Esophagus squamous epithelium (tissue), 5 donors: Measurements from ENCODE around the gene AGTR1. TPM values are rescaled to one million over a fixed set of nuclear protein-coding genes. Genes with fewer than 3 reads are reported as not detected.

Experiments
- DNase-seq: peaks from one replicate; lab custom pipeline; 2025; lab: John Stamatoyannopoulos, UW
- H3K27ac ChIP-seq, 4 donors: fragments of 200-600 bp; sonication (generic); one replicate each; pipeline ENCODE4 v1.5.1; 2016 to 2019; ENCODE audit warnings: mild to moderate bottlenecking in 1 of 4
- H3K27me3 ChIP-seq, 4 donors: fragments of 200-600 bp; sonication (generic); 1 replicate in 3 of 4; 2 replicates in 1 of 4; pipeline versions ENCODE4 v1.5.1 to v1.6.0; 2017 to 2021; ENCODE audit warnings: antibody characterized with exemption in 1 of 4
- H3K36me3 ChIP-seq, 3 donors: fragments of 200-600 bp; sonication (generic); one replicate each; pipeline ENCODE4 v1.5.1; 2016 to 2019
- H3K4me1 ChIP-seq, 3 donors: fragments of 200-600 bp; sonication (generic); one replicate each; pipeline ENCODE4 v1.5.1; 2017 to 2019
- H3K4me3 ChIP-seq, 4 donors: fragments of 200-600 bp; sonication (generic); 1 replicate in 3 of 4; 2 replicates in 1 of 4; pipeline ENCODE4 v1.5.1; 2016 to 2019; ENCODE audit warnings: mild to moderate bottlenecking in 2 of 4, moderate library complexity in 1 of 4
- H3K9me3 ChIP-seq, 3 donors: fragments of 200-600 bp; sonication (generic); one replicate each; pipeline ENCODE4 v1.5.1; 2016 to 2019
- POLR2A ChIP-seq, 4 donors: fragments of 450-650 bp; IDR thresholded peaks; one replicate each; pipeline ENCODE4 v1.6.1; 2017; ENCODE audit warnings: antibody characterized with exemption in 4 of 4, mild to moderate bottlenecking in 4 of 4, moderate library complexity in 3 of 4
- WGBS, 2 donors: methylation state at CpG; one replicate each; pipeline ENCODE4 v1.1.5; 2018; 5-methylcytosine and 5-hydroxymethylcytosine counted together
- intact Hi-C: fragments of 100-400 bp; cut with DNase I; formaldehyde crosslinking; loops from one replicate; pipeline ENCODE4 v1.15.0; 2022
- total RNA-seq, 4 donors: library from RNA; depleted of rRNA; stranded (reverse); fragments of >200 nt; gene quantifications; one replicate each; pipeline ENCODE4 v1.1.0, GENCODE V29; 2016
- TF ChIP-seq, protein P1 (sequence below), 6 experiments: fragments of 450-650 bp in 4 of 6; fragments of 200-600 bp in 2 of 6; sonication (generic) in 2 of 6; IDR thresholded peaks; one replicate each; pipeline ENCODE4 v1.5.1; 2016 to 2019; ENCODE audit warnings: antibody characterized with exemption in 6 of 6, mild to moderate bottlenecking in 4 of 6, moderate library complexity in 4 of 6
- donor health status: DM: yes; HTN: yes; CAD: no.

AGTR1 gene
- total RNA-seq, 4 donors from 2014 or later, result 1.1 to 4.4 (median 4.4) TPM; not detected in 1

GRCh38 chr3:148757238-148758215 lies 59.8 kb downstream of the AGTR1 start:
- H3K9me3 ChIP-seq, result no peaks in the 10 kb centered on the region
- H3K27ac ChIP-seq, result no peak overlapping the region
- H3K4me3 ChIP-seq, result no peak overlapping the region
- DNase-seq, result no peak
- intact Hi-C loops, result no loop called here
- WGBS, 2 donors, result 67 to 74% methylated on average over 12 of the region's 12 CpGs
- TF ChIP-seq POLR2A (IDR thresholded peaks at IDR 0.05), result no peak
- TF ChIP-seq, protein P1, sequence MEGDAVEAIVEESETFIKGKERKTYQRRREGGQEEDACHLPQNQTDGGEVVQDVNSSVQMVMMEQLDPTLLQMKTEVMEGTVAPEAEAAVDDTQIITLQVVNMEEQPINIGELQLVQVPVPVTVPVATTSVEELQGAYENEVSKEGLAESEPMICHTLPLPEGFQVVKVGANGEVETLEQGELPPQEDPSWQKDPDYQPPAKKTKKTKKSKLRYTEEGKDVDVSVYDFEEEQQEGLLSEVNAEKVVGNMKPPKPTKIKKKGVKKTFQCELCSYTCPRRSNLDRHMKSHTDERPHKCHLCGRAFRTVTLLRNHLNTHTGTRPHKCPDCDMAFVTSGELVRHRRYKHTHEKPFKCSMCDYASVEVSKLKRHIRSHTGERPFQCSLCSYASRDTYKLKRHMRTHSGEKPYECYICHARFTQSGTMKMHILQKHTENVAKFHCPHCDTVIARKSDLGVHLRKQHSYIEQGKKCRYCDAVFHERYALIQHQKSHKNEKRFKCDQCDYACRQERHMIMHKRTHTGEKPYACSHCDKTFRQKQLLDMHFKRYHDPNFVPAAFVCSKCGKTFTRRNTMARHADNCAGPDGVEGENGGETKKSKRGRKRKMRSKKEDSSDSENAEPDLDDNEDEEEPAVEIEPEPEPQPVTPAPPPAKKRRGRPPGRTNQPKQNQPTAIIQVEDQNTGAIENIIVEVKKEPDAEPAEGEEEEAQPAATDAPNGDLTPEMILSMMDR (IDR thresholded peaks at IDR 0.05), result no peak
- H3K27me3 ChIP-seq, result no peaks in the 10 kb centered on the region
- no peaks in the 10 kb centered on the region for H3K36me3 ChIP-seq
- no peaks in the 10 kb centered on the region for H3K4me1 ChIP-seq

GRCh38 chr3:148758303-148758884 lies 60.7 kb downstream of the AGTR1 start:
- H3K9me3 ChIP-seq, result no peaks in the 10 kb centered on the region
- TF ChIP-seq, protein P1 (IDR thresholded peaks at IDR 0.05), result no peak
- no peak for TF ChIP-seq POLR2A (IDR thresholded peaks at IDR 0.05)
- DNase-seq, result no peak
- intact Hi-C loops, result no loop called here
- no peaks in the 10 kb centered on the region for H3K36me3 ChIP-seq
- no peaks in the 10 kb centered on the region for H3K4me1 ChIP-seq
- no peak overlapping the region for H3K4me3 ChIP-seq
- H3K27me3 ChIP-seq, result no peaks in the 10 kb centered on the region
- H3K27ac ChIP-seq, result no peak overlapping the region
- 44 to 49% methylated on average over 3 of the region's 3 CpGs for WGBS, 2 donors

DNA sequence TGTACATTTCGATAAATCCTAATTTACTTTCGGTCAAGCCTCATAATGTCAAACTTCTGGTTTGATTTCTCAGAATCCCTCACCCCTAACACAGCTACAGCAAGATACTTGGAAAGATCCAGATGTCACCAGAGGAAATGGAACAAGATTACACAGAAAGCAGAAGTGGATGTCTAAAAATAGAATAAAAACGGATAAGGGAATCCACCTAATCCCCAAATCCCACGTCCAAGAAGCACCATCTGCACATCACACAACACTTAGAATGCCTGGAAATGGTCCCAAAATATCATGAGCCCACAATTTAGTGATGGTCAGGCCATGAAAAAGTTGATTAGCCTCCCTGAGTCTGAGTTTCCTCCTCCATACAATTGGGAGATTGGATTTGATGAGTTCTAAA lies 61.7 kb downstream of the AGTR1 start:
- no peaks in the 10 kb centered on the region for H3K4me1 ChIP-seq
- DNase-seq, result no peak
- H3K27me3 ChIP-seq, result no peaks in the 10 kb centered on the region
- 37 to 54% methylated on average over 4 of the region's 4 CpGs for whole genome bisulfite sequencing, 2 donors
- intact Hi-C loops, result no loop called here
- H3K9me3 ChIP-seq, result no peaks in the 10 kb centered on the region
- H3K36me3 ChIP-seq, result no peaks in the 10 kb centered on the region
- no peak for TF ChIP-seq POLR2A (IDR thresholded peaks at IDR 0.05)
- H3K4me3 ChIP-seq, result no peak overlapping the region
- no peak overlapping the region for H3K27ac ChIP-seq

DNA sequence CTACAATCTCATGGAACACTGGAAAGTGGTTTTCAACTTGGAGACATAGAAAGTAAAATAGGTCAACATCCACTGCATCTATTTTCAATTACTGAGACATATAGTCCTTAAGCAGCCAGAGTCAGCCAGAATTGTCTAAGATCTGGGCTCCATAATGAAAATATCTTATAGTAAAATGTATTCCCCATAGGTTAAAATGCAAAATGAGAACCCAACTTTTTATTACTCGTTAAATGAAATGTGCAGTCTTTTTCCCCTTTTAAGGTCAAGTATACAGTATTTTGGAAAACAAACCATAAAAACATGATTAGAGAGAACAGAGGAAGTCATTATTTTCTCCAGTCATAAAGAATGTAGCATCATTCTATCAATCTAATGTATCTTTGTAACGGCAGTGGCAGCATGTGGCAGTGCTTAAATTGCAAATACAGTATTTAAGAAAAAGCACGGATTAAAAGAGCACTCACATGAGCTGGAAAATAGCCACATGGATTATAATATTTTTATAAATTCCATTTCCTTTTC lies 65.5 kb downstream of the AGTR1 start:
- WGBS, 2 donors, result 63 to 74% methylated on average over 3 of the region's 3 CpGs

More for the DNA sequence above, 65.5 kb downstream of the AGTR1 start:
- no peak for DNase-seq
- no peak overlapping the region for H3K27ac ChIP-seq
- no peaks in the 10 kb centered on the region for H3K27me3 ChIP-seq
- TF ChIP-seq, protein P1 (IDR thresholded peaks at IDR 0.05), result no peak
- no peak for TF ChIP-seq POLR2A (IDR thresholded peaks at IDR 0.05)
- no peaks in the 10 kb centered on the region for H3K9me3 ChIP-seq
- H3K36me3 ChIP-seq, result no peaks in the 10 kb centered on the region
- intact Hi-C loops, result no loop called here
- H3K4me1 ChIP-seq, result no peaks in the 10 kb centered on the region
- H3K4me3 ChIP-seq, result no peak overlapping the region
